Astrocyte (in vitro differentiated cells and primary cell): Measurements from ENCODE around the gene TTC7B.

Source experiments
- EZH2 ChIP-seq: IDR thresholded peaks from 2 replicates; pipeline ENCODE4 v1.6.1; 2012; ENCODE audit warnings: mild to moderate bottlenecking, low read length, inconsistent platforms; ENCODE audit not compliant: insufficient read depth
- TF ChIP-seq, protein P1 (sequence below): IDR thresholded peaks from 2 replicates; pipeline ENCODE4 v1.5.1; 2011; ENCODE audit warnings: low read depth, mild to moderate bottlenecking, inconsistent platforms, low read length, moderate library complexity; ENCODE audit not compliant: insufficient read depth

GRCh38 chr14:90579816-90580215 lies 236.4 kb downstream of the TTC7B start:
- TF ChIP-seq, protein P1, sequence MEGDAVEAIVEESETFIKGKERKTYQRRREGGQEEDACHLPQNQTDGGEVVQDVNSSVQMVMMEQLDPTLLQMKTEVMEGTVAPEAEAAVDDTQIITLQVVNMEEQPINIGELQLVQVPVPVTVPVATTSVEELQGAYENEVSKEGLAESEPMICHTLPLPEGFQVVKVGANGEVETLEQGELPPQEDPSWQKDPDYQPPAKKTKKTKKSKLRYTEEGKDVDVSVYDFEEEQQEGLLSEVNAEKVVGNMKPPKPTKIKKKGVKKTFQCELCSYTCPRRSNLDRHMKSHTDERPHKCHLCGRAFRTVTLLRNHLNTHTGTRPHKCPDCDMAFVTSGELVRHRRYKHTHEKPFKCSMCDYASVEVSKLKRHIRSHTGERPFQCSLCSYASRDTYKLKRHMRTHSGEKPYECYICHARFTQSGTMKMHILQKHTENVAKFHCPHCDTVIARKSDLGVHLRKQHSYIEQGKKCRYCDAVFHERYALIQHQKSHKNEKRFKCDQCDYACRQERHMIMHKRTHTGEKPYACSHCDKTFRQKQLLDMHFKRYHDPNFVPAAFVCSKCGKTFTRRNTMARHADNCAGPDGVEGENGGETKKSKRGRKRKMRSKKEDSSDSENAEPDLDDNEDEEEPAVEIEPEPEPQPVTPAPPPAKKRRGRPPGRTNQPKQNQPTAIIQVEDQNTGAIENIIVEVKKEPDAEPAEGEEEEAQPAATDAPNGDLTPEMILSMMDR, result no peak
- no peak for TF ChIP-seq EZH2
